Urinary bladder (tissue), 4 donors: ENCODE data around the gene PIEZO2. TPM values are rescaled to one million over a fixed set of nuclear protein-coding genes. Genes with fewer than 3 reads are reported as not detected.

Experiments
- DNase-seq: peaks from one replicate; pipeline ENCODE4 v3.0.0-alpha.2; 2015; ENCODE audit errors: extremely low spot score
- H3K27ac ChIP-seq: one replicate; pipeline ENCODE4 v1.5.1; 2013; ENCODE audit warnings: low read depth, mild to moderate bottlenecking, moderate library complexity
- H3K36me3 ChIP-seq: one replicate; pipeline ENCODE4 v1.6.1; 2013; ENCODE audit warnings: mild to moderate bottlenecking, moderate library complexity; ENCODE audit not compliant: insufficient read depth
- H3K4me1 ChIP-seq: one replicate; pipeline ENCODE4 v1.6.1; 2013; ENCODE audit warnings: mild to moderate bottlenecking, moderate library complexity; ENCODE audit not compliant: insufficient read depth
- H3K4me3 ChIP-seq: one replicate; pipeline ENCODE4 v1.5.1; 2013; ENCODE audit warnings: low read depth, low read length
- whole genome bisulfite sequencing: extraction: QIAGEN DNeasy Blood & Tissue Kit; methylation state at CpG from one replicate; pipeline ENCODE4 v1.1.7; 2013; 5-methylcytosine and 5-hydroxymethylcytosine counted together
- polyA plus RNA-seq: library from polyadenylated mRNA; stranded (reverse); fragments of 200-250 nt; gene quantifications from one replicate; pipeline ENCODE4 v1.2.3, GENCODE V29; 2013
- total RNA-seq: library from RNA; depleted of rRNA; stranded (reverse); fragments of >200 nt; gene quantifications from one replicate; pipeline ENCODE4 v1.2.3, GENCODE V29; 2014
- donor health status: healthy with polysubstance abuse.
- donor health status: healthy.

PIEZO2 gene
- total and polyA plus RNA-seq, 2 donors, result 5.9 to 78.1 TPM

DNA sequence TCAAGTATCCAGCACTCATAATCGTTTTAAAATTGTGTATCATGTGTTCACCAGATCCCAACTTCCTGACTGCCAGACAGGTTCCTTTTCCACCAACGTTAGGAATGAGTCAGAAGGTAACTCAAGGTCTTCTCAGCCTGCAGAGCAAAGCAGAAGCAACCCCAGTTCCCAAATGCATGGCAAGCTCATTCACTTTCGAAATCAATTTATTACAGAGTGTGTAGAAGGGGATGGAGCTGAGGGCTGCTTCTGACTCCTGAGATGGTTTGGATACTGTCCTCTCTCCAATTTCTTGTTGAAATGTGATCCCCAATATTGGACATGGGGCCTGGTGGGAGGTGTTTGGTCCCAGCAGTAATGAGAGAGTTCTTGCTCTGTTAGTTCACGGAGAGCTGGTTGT is 114.5 kb downstream of the PIEZO2 start:
- Histone ChIP-seq H3K36me3 (no peaks in the 10 kb centered on the region), H3K4me1 (no peaks in the 10 kb centered on the region), H3K27ac (no peak overlapping the region), H3K4me3 (no peak overlapping the region)
- WGBS, result 67% methylated on average over 4 of the region's 4 CpGs
- DNase-seq, result no peak

DNA sequence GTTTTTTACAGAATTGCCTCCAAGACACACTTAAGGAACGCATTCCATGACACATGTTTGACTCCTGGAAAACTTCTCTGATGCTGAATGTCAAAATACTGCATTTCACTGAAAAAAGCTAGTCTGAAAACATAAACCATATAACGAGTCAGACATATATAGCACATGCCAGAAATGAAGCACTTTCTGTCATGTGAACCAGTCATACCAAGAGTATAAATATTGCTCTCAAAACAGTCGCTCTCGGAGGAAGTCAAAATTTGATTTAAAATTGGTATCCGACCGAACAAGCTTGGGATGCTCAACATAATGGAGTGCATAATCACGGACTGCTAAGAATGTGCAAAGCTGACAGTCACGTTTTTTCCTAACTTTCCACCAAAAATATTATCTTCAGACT is 115.9 kb downstream of the PIEZO2 start:
- WGBS, result 93% methylated on average over 8 of the region's 8 CpGs
- Histone ChIP-seq H3K4me1 (no peaks in the 10 kb centered on the region), H3K27ac (no peak overlapping the region), H3K4me3 (no peak overlapping the region), H3K36me3 (no peaks in the 10 kb centered on the region)
- DNase-seq, result no peak

DNA sequence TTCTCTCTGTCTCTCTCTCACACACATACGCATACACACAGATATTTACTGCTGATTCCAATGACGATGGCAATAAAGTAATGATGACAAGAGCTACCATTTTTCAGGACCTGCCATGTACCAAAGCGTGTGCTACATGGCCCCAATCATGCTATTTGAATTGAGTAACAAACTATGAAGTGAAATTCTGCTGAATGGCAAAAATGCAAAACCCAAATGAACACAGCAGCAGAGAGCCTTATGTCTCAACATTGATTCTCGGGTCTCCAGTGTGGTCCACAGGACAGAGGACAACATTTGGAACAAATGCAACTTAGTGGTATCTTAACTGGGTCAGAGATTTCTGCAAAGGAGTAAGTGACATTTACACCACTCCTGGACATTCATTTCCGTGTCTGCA is 117.4 kb downstream of the PIEZO2 start:
- H3K4me3 ChIP-seq, result no peak overlapping the region
- no peak overlapping the region for H3K27ac ChIP-seq
- DNase-seq, result no peak
- no peaks in the 10 kb centered on the region for H3K4me1 ChIP-seq
- 96% methylated on average over 5 of the region's 5 CpGs for WGBS
- no peaks in the 10 kb centered on the region for H3K36me3 ChIP-seq

DNA sequence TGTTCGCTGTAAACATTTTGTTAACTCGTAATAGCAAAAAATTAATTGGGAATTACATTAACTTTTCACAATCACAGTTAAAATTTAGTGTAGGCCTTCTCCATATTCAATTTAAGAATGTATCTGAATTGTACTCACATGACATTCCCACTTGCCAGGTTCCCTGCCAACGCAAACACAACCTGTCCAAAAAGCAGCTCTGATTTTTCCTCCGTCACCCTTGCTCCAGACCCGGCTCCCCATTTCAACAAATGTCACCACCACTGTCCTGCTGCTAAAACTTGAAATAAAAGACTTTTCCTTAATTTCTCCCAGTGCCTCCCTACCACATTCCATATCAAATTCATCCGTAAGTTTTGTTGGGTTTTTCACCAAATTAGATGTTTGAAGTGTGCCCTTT is 120.3 kb downstream of the PIEZO2 start:
- DNase-seq, result no peak
- no peak overlapping the region for H3K27ac ChIP-seq
- H3K4me1 ChIP-seq, result no peaks in the 10 kb centered on the region
- H3K4me3 ChIP-seq, result no peak overlapping the region
- no peaks in the 10 kb centered on the region for H3K36me3 ChIP-seq
- WGBS, result 97% methylated on average over 6 of the region's 6 CpGs

DNA sequence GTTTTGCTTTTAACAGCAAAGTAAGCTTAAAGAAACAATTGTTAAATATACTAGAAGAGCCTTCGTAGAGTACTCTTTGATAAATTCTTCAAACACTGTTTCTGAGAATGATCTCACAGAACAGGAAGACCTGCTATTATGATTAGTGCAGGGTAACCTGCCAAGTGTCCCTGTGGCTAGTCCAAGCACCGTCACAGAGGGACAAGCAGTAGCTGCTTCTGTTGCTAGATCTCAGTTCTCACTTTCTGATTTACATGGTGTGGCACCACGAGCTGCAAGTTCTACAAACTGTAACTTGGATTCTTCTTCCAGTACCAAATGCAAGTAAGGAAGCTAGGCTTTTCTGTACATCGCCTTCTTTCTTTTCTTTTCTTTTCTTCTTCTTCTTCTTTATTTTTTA is 121.5 kb downstream of the PIEZO2 start:
- H3K27ac ChIP-seq, result no peak overlapping the region
- no peak for DNase-seq
- H3K4me1 ChIP-seq, result no peaks in the 10 kb centered on the region
- H3K36me3 ChIP-seq, result no peaks in the 10 kb centered on the region
- 73% methylated on average over 4 of the region's 4 CpGs for WGBS
- H3K4me3 ChIP-seq, result no peak overlapping the region

DNA sequence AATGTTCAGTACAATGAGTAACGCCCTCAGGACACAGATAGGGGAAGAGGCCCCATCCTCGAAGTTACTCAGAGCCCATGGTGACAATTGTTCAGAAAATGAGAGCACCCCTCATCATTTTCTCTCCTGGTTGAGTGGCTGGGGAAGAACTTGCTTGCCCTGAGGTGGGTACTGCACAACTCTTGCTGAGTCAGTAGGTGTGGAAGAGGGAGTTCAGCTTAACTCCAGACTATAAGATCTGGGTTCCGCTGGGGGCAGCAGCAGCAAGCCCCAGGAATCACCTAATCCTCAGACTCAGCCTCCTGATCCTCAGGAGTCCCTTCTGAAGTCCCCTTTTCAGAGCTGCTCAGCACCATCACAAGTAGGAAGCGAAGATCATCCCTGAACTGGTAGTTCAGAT is 123.7 kb downstream of the PIEZO2 start:
- no peaks in the 10 kb centered on the region for H3K36me3 ChIP-seq
- H3K27ac ChIP-seq, result no peak overlapping the region
- no peak for DNase-seq
- no peaks in the 10 kb centered on the region for H3K4me1 ChIP-seq
- WGBS, result 82% methylated on average over 4 of the region's 4 CpGs
- no peak overlapping the region for H3K4me3 ChIP-seq

DNA sequence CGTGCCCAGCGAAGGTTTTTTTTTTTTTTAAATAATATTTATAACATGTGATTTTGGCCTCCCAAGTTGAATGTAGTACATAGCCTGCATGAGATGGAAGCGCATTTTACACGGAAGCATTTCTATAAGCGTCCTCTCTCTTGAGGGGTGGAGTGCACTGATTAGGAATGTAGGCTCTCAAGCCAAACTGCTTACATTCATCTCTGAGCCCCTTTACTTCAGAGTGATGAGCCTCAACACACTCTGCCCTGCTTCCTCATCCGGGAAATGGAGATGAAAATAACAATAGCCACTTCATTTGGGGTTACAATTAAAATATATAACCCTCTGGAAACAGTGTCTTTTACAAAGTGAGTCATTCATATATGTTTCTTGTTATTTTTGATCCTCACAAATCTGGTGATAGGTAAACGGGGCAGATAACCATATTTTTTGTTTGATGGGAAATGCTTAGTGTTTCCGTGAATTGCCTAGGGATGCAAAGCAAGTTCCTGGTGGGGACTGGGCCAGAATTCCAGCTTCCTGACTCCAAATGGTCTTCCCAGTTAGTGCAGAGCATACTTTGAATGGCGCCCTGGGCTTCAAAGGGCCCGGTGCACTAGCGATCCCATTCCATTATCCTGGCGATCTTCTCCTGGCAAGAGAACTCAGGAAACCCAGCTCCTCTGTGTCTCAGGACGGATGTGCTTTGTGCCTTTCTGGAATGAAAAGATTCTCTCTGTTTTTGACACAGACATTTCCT is 124.3 kb downstream of the PIEZO2 start:
- Histone ChIP-seq H3K4me1 (no peaks in the 10 kb centered on the region), H3K4me3 (no peak overlapping the region), H3K27ac (no peak overlapping the region), H3K36me3 (no peaks in the 10 kb centered on the region)
- WGBS, result 88% methylated on average over 13 of the region's 13 CpGs
- DNase-seq, result no peak

DNA sequence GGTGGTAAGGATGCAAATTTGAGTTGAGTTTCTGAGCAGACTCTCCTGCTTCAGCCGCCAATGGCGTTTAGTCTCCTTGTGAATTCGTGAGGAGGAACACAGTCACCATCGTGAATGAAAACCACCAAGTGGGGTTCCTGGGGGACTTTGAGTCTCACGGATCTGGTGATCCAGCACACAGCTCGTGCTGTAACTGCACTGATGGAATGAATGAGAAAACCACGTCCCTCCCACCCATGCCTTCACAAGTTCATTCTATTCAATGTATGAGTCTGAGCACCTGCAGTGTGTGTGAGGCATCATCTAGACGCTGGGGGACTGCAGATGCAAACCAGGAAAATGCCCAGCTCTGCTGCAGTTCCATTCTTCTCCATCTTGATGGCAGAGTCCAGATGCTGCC is 127.9 kb downstream of the PIEZO2 start:
- Histone ChIP-seq H3K36me3 (no peaks in the 10 kb centered on the region), H3K4me3 (no peak overlapping the region), H3K27ac (no peak overlapping the region), H3K4me1 (no peaks in the 10 kb centered on the region)
- DNase-seq, result no peak
- WGBS, result 83% methylated on average over 8 of the region's 8 CpGs

DNA sequence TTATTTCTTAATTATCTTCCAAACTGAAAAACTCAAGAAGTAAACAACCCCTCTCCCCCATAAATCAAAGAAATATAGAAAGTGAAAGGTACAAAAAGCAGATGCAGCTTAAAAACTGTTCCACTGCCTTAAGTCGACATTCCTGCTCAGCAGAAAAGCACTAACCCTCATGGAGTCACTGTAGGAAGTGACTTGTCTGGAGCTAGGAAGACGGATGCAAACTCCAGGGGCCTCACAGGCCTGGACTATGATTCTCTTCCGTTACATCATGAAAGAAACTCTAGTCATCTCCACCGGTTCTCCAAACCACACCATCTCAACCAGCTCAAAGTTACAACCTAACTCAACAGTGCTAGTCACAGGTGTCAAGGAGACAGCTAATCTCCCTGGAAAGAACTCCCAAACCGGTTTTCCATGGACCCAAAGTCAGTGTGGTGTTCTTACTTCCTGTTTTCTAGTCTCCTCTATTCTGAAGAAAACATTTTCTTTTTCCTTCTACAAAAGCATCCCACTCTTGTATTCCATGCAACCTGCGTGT is 128.4 kb downstream of the PIEZO2 start:
- no peaks in the 10 kb centered on the region for H3K36me3 ChIP-seq
- 67% methylated on average over 6 of the region's 6 CpGs for WGBS
- DNase-seq, result no peak
- H3K27ac ChIP-seq, result no peak overlapping the region
- H3K4me3 ChIP-seq, result no peak overlapping the region
- H3K4me1 ChIP-seq, result no peaks in the 10 kb centered on the region

DNA sequence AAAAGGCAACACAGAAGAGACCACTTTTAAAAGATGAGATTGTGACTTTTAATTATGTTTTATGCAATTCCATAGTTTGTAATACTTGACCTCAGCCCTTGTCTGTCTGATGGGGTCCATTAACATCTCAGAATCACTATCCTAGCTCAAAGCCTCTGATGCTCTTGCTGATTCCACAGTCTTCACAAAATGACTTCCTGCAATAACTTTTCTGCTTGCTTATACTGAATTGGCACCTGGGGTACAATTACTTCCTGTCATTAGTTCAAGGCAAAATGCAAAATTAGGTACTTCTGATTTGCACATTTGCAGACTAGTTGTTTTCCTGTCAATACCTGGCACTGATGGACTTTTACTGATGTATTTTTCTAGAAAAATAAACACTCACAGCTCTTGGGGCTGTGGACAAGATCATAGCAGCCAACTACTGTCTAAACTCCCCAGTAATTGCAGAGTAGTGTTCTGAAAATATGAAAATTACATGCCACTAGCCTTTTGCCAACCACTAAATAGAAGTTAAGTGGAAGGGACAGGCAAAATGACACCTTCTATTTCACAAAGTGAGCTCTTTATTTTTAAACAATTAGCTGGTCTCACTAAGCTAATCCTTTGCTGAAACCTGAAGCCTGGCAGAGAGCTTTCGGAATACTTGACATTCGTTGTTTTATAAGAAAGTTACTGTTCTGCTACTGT is 129.1 kb downstream of the PIEZO2 start:
- H3K4me1 ChIP-seq, result no peaks in the 10 kb centered on the region
- no peak overlapping the region for H3K27ac ChIP-seq
- WGBS, result 81% methylated on average over 2 of the region's 2 CpGs
- H3K36me3 ChIP-seq, result no peaks in the 10 kb centered on the region
- H3K4me3 ChIP-seq, result no peak overlapping the region
- DNase-seq, result no peak

DNA sequence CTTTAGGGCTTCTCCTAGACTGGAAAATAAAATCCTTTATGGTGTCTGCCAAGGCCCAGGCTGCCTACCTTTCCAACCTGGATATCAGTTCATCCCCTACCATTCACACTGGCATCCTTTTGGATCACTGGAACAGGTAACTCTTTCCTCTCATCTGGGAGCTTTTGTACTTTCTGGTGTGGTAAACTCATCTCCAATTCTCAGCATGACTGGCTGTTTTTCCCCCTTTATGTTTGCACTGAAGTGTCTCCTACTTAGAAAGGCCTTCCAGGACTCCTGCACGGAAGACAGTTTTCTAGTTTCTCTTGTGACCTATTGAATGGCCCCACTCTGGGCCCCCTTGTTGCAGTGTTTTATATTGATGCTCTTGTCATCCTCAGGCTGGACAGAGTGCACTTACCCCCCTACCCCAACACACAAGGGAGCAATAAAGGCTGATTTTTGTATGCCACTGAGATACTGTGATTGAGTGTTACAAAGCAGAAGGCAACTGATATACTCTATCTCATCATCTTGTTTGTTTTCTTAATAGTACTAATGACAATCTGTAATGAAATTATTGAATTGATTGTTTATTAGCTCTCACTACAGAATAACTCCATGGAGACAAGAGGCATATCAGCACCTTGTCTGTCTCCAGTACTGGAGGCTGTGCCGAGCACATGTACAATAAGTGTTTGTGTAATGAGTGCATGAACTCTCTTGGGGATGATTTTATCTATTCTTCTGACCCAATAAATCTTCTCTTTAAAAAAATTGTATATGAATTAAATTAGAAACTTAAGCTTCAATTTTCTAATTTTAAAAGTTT is 129.9 kb downstream of the PIEZO2 start:
- H3K4me1 ChIP-seq, result no peaks in the 10 kb centered on the region
- no peaks in the 10 kb centered on the region for H3K36me3 ChIP-seq
- no peak overlapping the region for H3K4me3 ChIP-seq
- no peak overlapping the region for H3K27ac ChIP-seq
- no peak for DNase-seq
- 90% methylated on average over 2 of the region's 2 CpGs for WGBS

DNA sequence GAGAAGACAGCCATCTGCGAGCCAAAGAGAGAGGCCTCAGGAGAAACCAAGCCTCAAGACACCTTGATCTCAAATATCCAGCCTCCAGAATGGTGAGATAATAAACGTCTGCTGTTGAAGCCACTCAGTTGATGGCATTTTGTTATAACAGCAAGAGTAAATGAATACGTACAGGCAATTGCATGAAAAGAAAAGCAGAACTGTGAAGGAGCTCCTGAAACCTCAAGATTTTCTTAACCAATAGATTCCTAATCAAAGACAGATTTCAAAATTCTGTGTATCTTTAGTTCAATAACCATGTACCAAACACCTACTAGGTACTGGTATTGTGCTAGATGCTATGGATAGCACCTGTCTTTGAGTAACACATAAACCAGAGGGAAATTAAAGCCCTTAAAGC is 139.5 kb downstream of the PIEZO2 start:
- WGBS, result 93% methylated on average over 3 of the region's 3 CpGs
- H3K27ac ChIP-seq, result no peak overlapping the region
- H3K4me1 ChIP-seq, result no peaks in the 10 kb centered on the region
- H3K4me3 ChIP-seq, result no peak overlapping the region
- no peak for DNase-seq
- no peaks in the 10 kb centered on the region for H3K36me3 ChIP-seq

DNA sequence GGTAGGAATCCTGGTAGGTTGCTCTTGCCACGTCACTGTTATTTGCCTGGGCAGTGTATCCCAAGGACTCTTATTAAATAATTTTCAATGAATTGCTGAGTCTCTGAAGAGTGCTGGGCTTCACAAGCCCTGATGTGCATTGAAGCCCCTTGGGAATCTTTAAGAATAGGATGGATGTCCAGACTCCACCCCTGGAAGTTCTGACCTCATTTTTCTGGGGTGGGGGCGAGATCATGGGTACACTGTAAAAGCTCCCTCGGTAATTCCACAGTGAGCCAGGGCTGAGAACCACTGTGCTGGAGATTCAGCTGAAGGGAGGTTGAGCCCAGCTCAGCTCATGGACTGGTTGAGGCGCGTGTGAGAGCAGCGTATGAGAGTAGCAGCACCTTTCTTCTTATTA is 140.2 kb downstream of the PIEZO2 start:
- Histone ChIP-seq H3K4me1 (no peaks in the 10 kb centered on the region), H3K27ac (no peak overlapping the region), H3K4me3 (no peak overlapping the region), H3K36me3 (no peaks in the 10 kb centered on the region)
- no peak for DNase-seq
- 92% methylated on average over 6 of the region's 6 CpGs for WGBS

DNA sequence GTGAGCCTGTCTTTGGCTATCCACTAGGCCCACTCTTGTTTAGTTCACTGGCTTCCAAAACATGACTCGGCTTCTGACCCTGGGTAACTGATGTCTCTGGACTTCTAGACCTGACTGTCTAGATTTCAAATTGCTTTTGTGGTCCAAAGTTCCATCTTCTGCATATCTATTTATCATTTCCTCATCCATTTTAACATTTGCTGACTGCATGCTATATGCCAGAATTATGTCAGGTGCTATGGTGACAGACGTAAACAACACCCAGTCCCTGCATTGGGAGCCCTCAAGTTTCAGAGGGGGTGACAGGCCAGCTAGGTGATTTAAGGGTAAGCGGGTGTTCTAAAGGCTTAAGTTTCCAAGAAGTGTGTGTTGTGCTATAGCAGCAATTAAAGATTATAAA is 140.9 kb downstream of the PIEZO2 start:
- no peaks in the 10 kb centered on the region for H3K4me1 ChIP-seq

More for the DNA sequence above, 140.9 kb downstream of the PIEZO2 start:
- no peaks in the 10 kb centered on the region for H3K36me3 ChIP-seq
- no peak overlapping the region for H3K4me3 ChIP-seq
- DNase-seq, result no peak
- no peak overlapping the region for H3K27ac ChIP-seq
- WGBS, result 72% methylated on average over 3 of the region's 3 CpGs
